Neuron (in vitro differentiated cells): Measurements from ENCODE around the gene BCCIP.

Source experiments
- H2AFZ ChIP-seq: one replicate; pipeline ENCODE4 v1.6.1; 2013; ENCODE audit warnings: low read depth, mild to moderate bottlenecking, inconsistent platforms, low read length, moderate library complexity
- H3K27me3 ChIP-seq: one replicate; pipeline ENCODE4 v1.6.1; 2013; ENCODE audit warnings: low read length; ENCODE audit not compliant: insufficient read depth
- H3K36me3 ChIP-seq: one replicate; pipeline ENCODE4 v1.6.1; 2013; ENCODE audit warnings: low read length; ENCODE audit not compliant: insufficient read depth
- H3K4me1 ChIP-seq: one replicate; pipeline ENCODE4 v1.6.1; 2013; ENCODE audit warnings: low read length; ENCODE audit not compliant: insufficient read depth
- H3K4me3 ChIP-seq: 2 replicates; pipeline ENCODE4 v1.5.1; 2013; ENCODE audit warnings: mild to moderate bottlenecking, low read length, moderate library complexity
- H3K9me3 ChIP-seq: one replicate; pipeline ENCODE4 v1.6.1; 2013; ENCODE audit warnings: low read length

The BCCIP gene

GRCh38 chr10:125785791-125786190 is 37.6 kb upstream of the BCCIP start:
- Histone ChIP-seq H3K4me3 (no peak overlapping the region), H2AFZ (no peak overlapping the region), H3K9me3 (no peaks in the 10 kb centered on the region), H3K36me3 (peaks cover 10% of the 10 kb centered on the region), H3K27me3 (no peaks in the 10 kb centered on the region), H3K4me1 (peaks cover 11% of the 10 kb centered on the region)

- H3K36me3 ChIP-seq, result peaks cover 25% of the 10 kb centered on the region
- no peak overlapping the region for H3K4me3 ChIP-seq
- H3K4me1 ChIP-seq, result no peaks in the 10 kb centered on the region
- no peaks in the 10 kb centered on the region for H3K9me3 ChIP-seq
- no peaks in the 10 kb centered on the region for H3K27me3 ChIP-seq
- H2AFZ ChIP-seq, result no peak overlapping the region
Observed at GRCh38 chr10:125788156-125789034, 35.0 kb upstream of the BCCIP start.

- no peak overlapping the region for H2AFZ ChIP-seq
- no peaks in the 10 kb centered on the region for H3K4me1 ChIP-seq
- no peak overlapping the region for H3K4me3 ChIP-seq
- H3K27me3 ChIP-seq, result no peaks in the 10 kb centered on the region
- H3K9me3 ChIP-seq, result no peaks in the 10 kb centered on the region
- H3K36me3 ChIP-seq, result peaks cover 41% of the 10 kb centered on the region
Observed at GRCh38 chr10:125792342-125793300, 30.7 kb upstream of the BCCIP start.

- Histone ChIP-seq H3K4me3 (no peak overlapping the region), H3K27me3 (no peaks in the 10 kb centered on the region), H3K9me3 (no peaks in the 10 kb centered on the region), H3K4me1 (no peaks in the 10 kb centered on the region), H2AFZ (no peak overlapping the region), H3K36me3 (peaks cover 31% of the 10 kb centered on the region)
Observed at GRCh38 chr10:125795128-125795527, 28.2 kb upstream of the BCCIP start.

- Histone ChIP-seq H3K4me3 (no peak overlapping the region), H3K27me3 (no peaks in the 10 kb centered on the region), H3K9me3 (no peaks in the 10 kb centered on the region), H2AFZ (no peak overlapping the region), H3K4me1 (no peaks in the 10 kb centered on the region), H3K36me3 (peaks cover 31% of the 10 kb centered on the region)
Observed at GRCh38 chr10:125795637-125796190, 27.6 kb upstream of the BCCIP start.

- Histone ChIP-seq H3K4me1 (no peaks in the 10 kb centered on the region), H3K27me3 (no peaks in the 10 kb centered on the region), H3K36me3 (peaks cover 24% of the 10 kb centered on the region), H3K4me3 (no peak overlapping the region), H3K9me3 (peaks cover 2% of the 10 kb centered on the region), H2AFZ (no peak overlapping the region)
Observed at GRCh38 chr10:125797424-125797823, 25.9 kb upstream of the BCCIP start.

GRCh38 chr10:125797994-125798662 is 25.2 kb upstream of the BCCIP start:
- Histone ChIP-seq H3K36me3 (peaks cover 22% of the 10 kb centered on the region), H3K27me3 (no peaks in the 10 kb centered on the region), H3K4me3 (no peak overlapping the region)

GRCh38 chr10:125799451-125800182 is 23.7 kb upstream of the BCCIP start:
- H3K27me3 ChIP-seq, result no peaks in the 10 kb centered on the region
- no peak overlapping the region for H2AFZ ChIP-seq
- no peaks in the 10 kb centered on the region for H3K4me1 ChIP-seq
- H3K9me3 ChIP-seq, result peaks cover 4% of the 10 kb centered on the region
- no peak overlapping the region for H3K4me3 ChIP-seq
- peaks cover 13% of the 10 kb centered on the region for H3K36me3 ChIP-seq

More at GRCh38 chr10:125797994-125798662, 25.2 kb upstream of the BCCIP start:
- Histone ChIP-seq H2AFZ (no peak overlapping the region), H3K9me3 (peaks cover 2% of the 10 kb centered on the region), H3K4me1 (no peaks in the 10 kb centered on the region)

- Histone ChIP-seq H2AFZ (no peak overlapping the region), H3K4me3 (no peak overlapping the region), H3K36me3 (peaks cover 19% of the 10 kb centered on the region), H3K4me1 (no peaks in the 10 kb centered on the region), H3K27me3 (no peaks in the 10 kb centered on the region), H3K9me3 (peaks cover 4% of the 10 kb centered on the region)
Observed at GRCh38 chr10:125801574-125801973, 21.8 kb upstream of the BCCIP start.

- peaks cover 4% of the 10 kb centered on the region for H3K9me3 ChIP-seq
- no peak overlapping the region for H2AFZ ChIP-seq
- no peaks in the 10 kb centered on the region for H3K4me1 ChIP-seq
- H3K36me3 ChIP-seq, result peaks cover 20% of the 10 kb centered on the region
- no peak overlapping the region for H3K4me3 ChIP-seq
- H3K27me3 ChIP-seq, result no peaks in the 10 kb centered on the region
Observed at GRCh38 chr10:125802131-125802530, 21.2 kb upstream of the BCCIP start.

- no peaks in the 10 kb centered on the region for H3K4me1 ChIP-seq
- no peak overlapping the region for H3K4me3 ChIP-seq
- H2AFZ ChIP-seq, result no peak overlapping the region
- H3K36me3 ChIP-seq, result peaks cover 21% of the 10 kb centered on the region
- peaks cover 4% of the 10 kb centered on the region for H3K9me3 ChIP-seq
- no peaks in the 10 kb centered on the region for H3K27me3 ChIP-seq
Observed at GRCh38 chr10:125802739-125803138, 20.6 kb upstream of the BCCIP start.

GRCh38 chr10:125808047-125808446 is 15.3 kb upstream of the BCCIP start:
- Histone ChIP-seq H3K9me3 (peaks cover 1% of the 10 kb centered on the region), H3K4me1 (peaks cover 7% of the 10 kb centered on the region), H2AFZ (no peak overlapping the region), H3K27me3 (no peaks in the 10 kb centered on the region), H3K4me3 (no peak overlapping the region), H3K36me3 (peaks cover 25% of the 10 kb centered on the region)
